ENCODE measurements around the gene ABHD16A. TPM values are rescaled to one million over a fixed set of nuclear protein-coding genes. Genes with fewer than 3 reads are reported as not detected.

Gene ABHD16A
- total RNA-seq, 2 donors from 2014 or later = 56.8 to 65.2 TPM

DNA sequence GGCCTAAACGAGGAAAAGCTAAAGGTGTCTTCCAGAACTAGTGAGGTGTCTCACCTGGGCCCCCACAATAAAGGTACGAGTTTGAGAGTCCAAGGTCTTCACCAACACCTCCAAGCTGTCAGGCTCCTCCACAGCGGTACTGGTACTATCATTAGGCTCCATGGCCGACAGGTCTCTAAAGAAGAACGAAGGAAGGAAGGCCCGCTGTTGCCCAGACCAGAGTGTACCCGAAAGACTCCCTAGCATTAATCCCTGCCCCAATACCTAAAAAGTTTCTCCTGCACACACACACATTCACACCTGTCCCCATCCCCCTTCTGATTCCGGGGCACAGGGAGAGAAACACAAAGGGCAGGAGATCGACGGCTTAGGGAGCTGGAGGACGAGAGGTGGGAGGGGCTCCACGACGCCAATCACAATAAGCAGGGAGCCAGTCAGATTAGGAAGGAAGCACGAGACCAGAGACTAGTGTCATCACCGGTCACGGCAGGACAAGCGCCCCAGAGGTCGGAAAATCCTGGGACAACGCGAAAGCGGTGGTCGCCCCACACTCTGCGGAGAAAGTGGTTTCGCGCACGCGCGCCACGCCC, 51.4 kb downstream of the ABHD16A start:
- Histone ChIP-seq H3K36me3 (peaks cover 22% of the 10 kb centered on the region), H3K9me3 (no peaks in the 10 kb centered on the region), H3K27me3 (no peaks in the 10 kb centered on the region), H3K4me1 (peaks cover 18% of the 10 kb centered on the region), H3K4me3 (peak overlapping the region; percentile 59), H3K9ac (ENCODE audit: low read depth in 2 of 2, low read length in 2 of 2) (peak overlapping the region; percentile 82 to 98), H3K27ac (peak overlapping the region; percentile 96)
- intact Hi-C loops (cut with DNase I) = no loop called here
- DNase-seq = peak; percentile 78
- TF ChIP-seq, protein P1, sequence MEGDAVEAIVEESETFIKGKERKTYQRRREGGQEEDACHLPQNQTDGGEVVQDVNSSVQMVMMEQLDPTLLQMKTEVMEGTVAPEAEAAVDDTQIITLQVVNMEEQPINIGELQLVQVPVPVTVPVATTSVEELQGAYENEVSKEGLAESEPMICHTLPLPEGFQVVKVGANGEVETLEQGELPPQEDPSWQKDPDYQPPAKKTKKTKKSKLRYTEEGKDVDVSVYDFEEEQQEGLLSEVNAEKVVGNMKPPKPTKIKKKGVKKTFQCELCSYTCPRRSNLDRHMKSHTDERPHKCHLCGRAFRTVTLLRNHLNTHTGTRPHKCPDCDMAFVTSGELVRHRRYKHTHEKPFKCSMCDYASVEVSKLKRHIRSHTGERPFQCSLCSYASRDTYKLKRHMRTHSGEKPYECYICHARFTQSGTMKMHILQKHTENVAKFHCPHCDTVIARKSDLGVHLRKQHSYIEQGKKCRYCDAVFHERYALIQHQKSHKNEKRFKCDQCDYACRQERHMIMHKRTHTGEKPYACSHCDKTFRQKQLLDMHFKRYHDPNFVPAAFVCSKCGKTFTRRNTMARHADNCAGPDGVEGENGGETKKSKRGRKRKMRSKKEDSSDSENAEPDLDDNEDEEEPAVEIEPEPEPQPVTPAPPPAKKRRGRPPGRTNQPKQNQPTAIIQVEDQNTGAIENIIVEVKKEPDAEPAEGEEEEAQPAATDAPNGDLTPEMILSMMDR (IDR thresholded peaks at IDR 0.05) = no peak

DNA sequence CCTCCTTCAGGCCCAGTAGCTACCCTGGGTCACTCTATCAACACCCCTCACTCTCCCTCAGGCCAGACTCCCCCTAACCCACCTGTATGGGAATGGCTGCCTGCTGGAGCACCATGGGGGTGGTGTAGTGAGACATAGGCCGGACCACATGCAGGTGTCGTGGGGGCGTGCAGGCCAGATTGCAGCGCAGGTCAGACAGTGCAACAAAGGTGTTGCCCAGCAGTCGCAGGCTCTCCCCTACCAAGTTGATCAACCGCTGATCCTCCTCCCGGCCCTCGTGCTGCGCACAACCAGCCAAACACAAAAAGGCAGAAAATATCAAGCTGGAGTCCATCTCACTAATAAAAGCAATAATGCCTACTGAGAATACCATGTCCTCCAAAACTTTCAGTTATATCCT, 57.8 kb downstream of the ABHD16A start:
- intact Hi-C loops (cut with DNase I) = no loop called here

DNA sequence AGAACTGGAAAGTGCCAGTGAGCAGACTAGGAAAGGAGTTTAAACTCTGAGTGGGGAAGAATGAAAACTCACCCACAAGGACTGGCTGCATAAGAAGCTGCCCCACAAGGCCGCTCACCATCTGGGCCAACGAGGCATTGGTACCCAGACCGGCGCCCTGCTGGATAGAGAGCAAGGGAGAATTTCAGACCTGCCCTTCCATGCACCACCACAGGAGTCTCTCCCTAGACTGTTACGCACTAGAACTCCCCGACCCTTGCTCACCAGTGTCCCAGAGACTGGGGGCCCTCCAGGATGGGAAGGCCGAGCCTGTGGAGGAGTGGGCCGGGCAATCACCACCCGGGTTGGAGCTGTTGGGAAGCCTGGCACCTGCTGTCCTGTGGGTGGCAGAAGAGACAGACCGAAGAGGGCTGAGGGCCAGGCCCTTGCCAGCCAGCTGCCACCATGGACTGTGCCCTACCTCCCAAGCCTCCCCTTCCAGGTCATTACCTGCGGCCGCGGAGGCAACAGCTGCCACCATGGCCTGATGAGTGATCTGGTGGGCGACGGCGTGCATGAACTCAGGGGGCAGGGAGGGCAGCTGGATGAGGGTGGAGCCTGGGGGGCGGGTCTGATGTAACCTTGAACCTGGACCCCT, 59.2 kb downstream of the ABHD16A start:
- Histone ChIP-seq H3K4me3 (no peak overlapping the region), H3K9me3 (no peaks in the 10 kb centered on the region), H3K9ac (ENCODE audit: low read depth in 2 of 2, low read length in 2 of 2) (no peak overlapping the region), H3K36me3 (peaks cover 43% of the 10 kb centered on the region), H3K27me3 (no peaks in the 10 kb centered on the region), H3K4me1 (no peaks in the 10 kb centered on the region), H3K27ac (no peak overlapping the region)
- TF ChIP-seq, protein P1 (IDR thresholded peaks at IDR 0.05) = no peak
- DNase-seq = no peak
- intact Hi-C loops (cut with DNase I) = no loop called here

More for the DNA sequence above, 57.8 kb downstream of the ABHD16A start:
- Histone ChIP-seq H3K9me3 (no peaks in the 10 kb centered on the region), H3K27ac (no peak overlapping the region), H3K27me3 (no peaks in the 10 kb centered on the region), H3K4me3 (no peak overlapping the region), H3K36me3 (peaks cover 48% of the 10 kb centered on the region), H3K9ac (ENCODE audit: low read depth in 2 of 2, low read length in 2 of 2) (no peak overlapping the region), H3K4me1 (no peaks in the 10 kb centered on the region)
- DNase-seq = no peak
- TF ChIP-seq, protein P1 (IDR thresholded peaks at IDR 0.05) = no peak

GRCh38 chr6:31642798-31643570, 60.1 kb downstream of the ABHD16A start:
- Histone ChIP-seq H3K27me3 (no peaks in the 10 kb centered on the region), H3K9me3 (no peaks in the 10 kb centered on the region), H3K4me3 (no peak overlapping the region), H3K36me3 (peaks cover 33% of the 10 kb centered on the region), H3K4me1 (no peaks in the 10 kb centered on the region), H3K27ac (no peak overlapping the region), H3K9ac (ENCODE audit: low read depth in 2 of 2, low read length in 2 of 2) (no peak overlapping the region)
- DNase-seq = no peak
- TF ChIP-seq, protein P1 (IDR thresholded peaks at IDR 0.05) = no peak
- intact Hi-C loops (cut with DNase I) = no loop called here

DNA sequence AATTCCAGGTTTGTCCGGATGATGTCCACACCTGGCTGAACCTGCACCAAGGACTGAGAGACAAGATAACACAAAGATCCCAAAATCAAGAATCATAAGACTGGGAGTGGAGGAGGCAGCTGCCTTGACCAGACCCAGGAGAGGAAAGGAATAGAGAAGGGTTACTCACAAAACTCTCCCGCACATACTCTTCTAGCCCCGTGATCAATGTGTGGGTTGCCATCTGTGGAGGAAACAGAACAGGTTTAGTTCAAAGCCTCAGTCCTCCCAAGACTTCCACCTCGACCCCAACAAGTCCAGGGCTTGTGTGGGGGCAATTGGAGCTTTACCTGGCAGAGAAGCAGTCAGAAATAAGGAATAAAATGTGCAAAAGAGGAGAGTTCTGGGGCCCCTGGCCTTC, 61.8 kb downstream of the ABHD16A start:
- TF ChIP-seq, protein P1 (IDR thresholded peaks at IDR 0.05) = no peak
- Histone ChIP-seq H3K36me3 (peaks cover 33% of the 10 kb centered on the region), H3K9me3 (no peaks in the 10 kb centered on the region), H3K27me3 (no peaks in the 10 kb centered on the region), H3K27ac (no peak overlapping the region), H3K4me1 (no peaks in the 10 kb centered on the region), H3K9ac (ENCODE audit: low read depth in 2 of 2, low read length in 2 of 2) (no peak overlapping the region), H3K4me3 (no peak overlapping the region)
- intact Hi-C loops (cut with DNase I) = no loop called here
- no peak for DNase-seq
